ENCODE results near the gene TAL2.

- TF ChIP-seq CTCF (IDR thresholded peaks at IDR 0.05) (no peak), EZH2 (IDR thresholded peaks at IDR 0.05; ENCODE audit: borderline replicate concordance, insufficient read depth, low read depth, low read length, poor library complexity, severe bottlenecking) (no peak)
Measured at GRCh38 chr9:105661011-105661410, 1.2 kb upstream of the TAL2 start.

Data from B cell (primary cell).